Spinal cord (tissue), 10 donors: ENCODE data around the gene CNTN2. TPM values are rescaled to one million over a fixed set of nuclear protein-coding genes. Genes with fewer than 3 reads are reported as not detected.

Experiments
- DNase-seq, 6 donors: peaks; one replicate each; pipeline versions ENCODE4 v3.0.0 to v3.0.0-alpha.2; 2013 to 2015; ENCODE audit warnings: low spot score in 6 of 6, low read depth in 4 of 6
- H3K27ac ChIP-seq: one replicate; pipeline ENCODE4 v1.5.1; 2013; ENCODE audit warnings: low read depth, low read length, control low read depth
- H3K27me3 ChIP-seq: one replicate; pipeline ENCODE4 v1.6.1; 2013; ENCODE audit warnings: low read length; ENCODE audit not compliant: control insufficient read depth, insufficient read depth
- H3K36me3 ChIP-seq: one replicate; pipeline ENCODE4 v1.6.1; 2013; ENCODE audit warnings: low read length; ENCODE audit not compliant: control insufficient read depth, insufficient read depth
- H3K4me1 ChIP-seq: one replicate; pipeline ENCODE4 v1.6.1; 2013; ENCODE audit warnings: low read length; ENCODE audit not compliant: control insufficient read depth, insufficient read depth
- H3K4me3 ChIP-seq: one replicate; pipeline ENCODE4 v1.5.1; 2013; ENCODE audit warnings: low read depth, low read length, control low read depth
- H3K9me3 ChIP-seq: one replicate; pipeline ENCODE4 v1.6.1; 2013; ENCODE audit warnings: low read length; ENCODE audit not compliant: control insufficient read depth, insufficient read depth
- WGBS: methylation state at CpG from one replicate; pipeline ENCODE4 v1.1.5; 2013; ENCODE audit warnings: missing lambda C conversion rate; ENCODE audit not compliant: insufficient coverage; 5-methylcytosine and 5-hydroxymethylcytosine counted together
- polyA plus RNA-seq, 2 donors: library from polyadenylated mRNA; unstranded; fragments of 120-200 nt; gene quantifications; one replicate each; pipeline ENCODE4 v1.2.1, GENCODE V29; 2013; ENCODE audit not compliant: insufficient read length in 2 of 2
- total RNA-seq, 2 donors: library from RNA; depleted of rRNA in 1 of 2; stranded (reverse); fragments of 120-200 nt in 1 of 2; fragments of >200 nt in 1 of 2; gene quantifications; one replicate each; pipeline versions ENCODE4 v1.2.3 to v1.2.4, GENCODE V29; 2013 to 2014
- donor health status: healthy.

The CNTN2 gene
- total and polyA plus RNA-seq, 4 donors = 16.1 to 48.3 (median 41.3) TPM

DNA sequence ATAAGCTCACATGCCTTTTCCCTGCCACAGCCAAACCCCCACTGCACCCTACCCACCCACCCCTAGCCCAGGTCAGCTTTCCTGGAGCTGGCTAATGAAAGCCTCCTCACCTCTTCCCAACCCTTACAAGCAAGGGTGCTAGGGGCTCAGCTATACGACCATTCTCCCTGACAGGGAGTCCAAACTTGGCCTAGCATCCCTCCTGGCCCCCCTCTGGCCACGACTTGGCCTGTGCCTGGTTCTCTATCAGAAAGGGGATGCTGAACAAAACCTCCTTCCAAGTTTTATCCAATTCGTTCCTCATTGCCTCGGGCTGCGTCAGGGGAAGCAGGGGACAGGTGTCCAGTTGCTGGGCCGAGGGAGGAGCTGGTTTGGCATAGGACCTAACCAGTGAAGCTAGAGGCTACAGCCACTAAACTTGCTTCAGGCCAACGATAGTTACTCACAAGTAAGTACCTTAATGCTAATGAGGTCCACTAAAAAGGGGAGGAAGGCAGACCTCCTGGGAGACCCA lies 32.7 kb downstream of the CNTN2 start:
- no peak overlapping the region for H3K4me3 ChIP-seq
- H3K9me3 ChIP-seq = no peaks in the 10 kb centered on the region
- 51% methylated on average over 4 of the region's 7 CpGs for WGBS
- no peaks in the 10 kb centered on the region for H3K27me3 ChIP-seq
- peaks cover 26% of the 10 kb centered on the region for H3K36me3 ChIP-seq
- no peak overlapping the region for H3K27ac ChIP-seq
- DNase-seq = no peak
- H3K4me1 ChIP-seq = peaks cover 8% of the 10 kb centered on the region

GRCh38 chr1:205076245-205076761 lies 33.3 kb downstream of the CNTN2 start:
- Histone ChIP-seq H3K9me3 (no peaks in the 10 kb centered on the region), H3K4me3 (no peak overlapping the region), H3K27ac (no peak overlapping the region), H3K27me3 (no peaks in the 10 kb centered on the region), H3K4me1 (peaks cover 8% of the 10 kb centered on the region), H3K36me3 (peaks cover 26% of the 10 kb centered on the region)
- DNase-seq = no peak
- WGBS = no CpG with 5 or more reads among the region's 4 CpGs

DNA sequence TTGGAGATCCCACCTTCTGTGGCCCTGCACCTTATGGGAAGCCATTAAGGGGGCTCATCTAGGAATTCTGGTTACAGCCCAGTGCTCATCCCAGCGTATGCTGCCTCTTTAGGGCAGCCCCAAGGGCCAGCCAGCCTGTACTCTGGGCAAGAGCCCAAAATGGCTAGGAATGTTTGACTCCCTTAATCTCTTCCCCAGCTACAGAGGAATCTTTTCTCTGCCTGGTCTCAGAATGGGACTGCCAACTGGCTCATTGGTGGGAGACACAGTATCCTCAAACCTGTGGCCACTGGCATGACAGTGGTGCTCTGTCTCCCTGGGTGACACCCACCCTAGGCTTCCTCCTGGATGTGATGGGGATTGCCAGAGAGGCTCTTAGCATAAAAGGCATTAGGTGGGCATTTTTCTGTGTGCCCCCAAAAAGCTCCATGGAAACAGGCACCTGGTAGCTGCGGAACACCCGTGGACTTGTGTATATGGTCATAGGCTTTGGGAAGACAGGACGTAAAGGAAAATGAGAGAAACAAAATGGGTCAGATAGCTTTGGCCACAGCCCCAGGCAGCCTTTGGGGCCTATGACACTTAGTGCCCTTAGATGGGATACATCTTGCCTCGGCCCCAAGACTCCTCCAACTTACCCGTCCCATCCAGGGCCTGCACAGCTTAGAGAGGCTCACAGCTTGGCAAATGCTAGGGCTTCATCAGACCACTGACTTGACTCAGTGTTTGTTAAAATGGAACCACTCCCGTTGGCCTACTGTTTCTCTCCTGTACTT lies 34.3 kb downstream of the CNTN2 start:
- no peak overlapping the region for H3K27ac ChIP-seq
- H3K36me3 ChIP-seq = peaks cover 23% of the 10 kb centered on the region
- peaks cover 3% of the 10 kb centered on the region for H3K4me1 ChIP-seq
- H3K27me3 ChIP-seq = no peaks in the 10 kb centered on the region
- H3K4me3 ChIP-seq = no peak overlapping the region
- H3K9me3 ChIP-seq = no peaks in the 10 kb centered on the region
- no peak for DNase-seq
- WGBS = 86% methylated on average over 6 of the region's 7 CpGs

- Histone ChIP-seq H3K36me3 (peaks cover 21% of the 10 kb centered on the region), H3K9me3 (no peaks in the 10 kb centered on the region), H3K4me3 (no peak overlapping the region), H3K4me1 (peaks cover 3% of the 10 kb centered on the region), H3K27me3 (no peaks in the 10 kb centered on the region), H3K27ac (no peak overlapping the region)
- WGBS = no CpG with 5 or more reads among the region's 1 CpG
- no peak for DNase-seq
Measured at GRCh38 chr1:205077934-205078311, 34.9 kb downstream of the CNTN2 start.

DNA sequence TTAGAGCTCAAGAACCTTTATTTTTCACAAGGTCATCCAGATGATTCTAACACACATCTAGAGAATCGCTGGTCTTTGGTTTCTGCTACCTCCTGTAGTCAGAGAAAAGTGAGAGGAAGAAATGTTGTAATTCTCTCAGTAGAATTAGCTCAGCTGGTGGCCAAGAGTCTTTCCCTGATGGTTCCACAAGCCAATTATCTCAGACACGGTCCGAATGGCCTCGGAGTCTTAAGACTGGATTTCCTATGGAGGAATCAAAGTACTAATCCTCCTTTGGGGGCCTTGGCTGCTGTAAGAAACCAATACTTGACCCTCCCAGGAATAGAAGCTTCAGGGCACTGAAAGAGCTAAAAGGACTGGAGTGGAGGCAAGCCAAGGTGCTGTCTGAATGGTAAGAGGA lies 39.4 kb downstream of the CNTN2 start:
- WGBS = 82% methylated on average over 3 of the region's 4 CpGs
- H3K36me3 ChIP-seq = peaks cover 11% of the 10 kb centered on the region
- no peaks in the 10 kb centered on the region for H3K27me3 ChIP-seq
- H3K4me3 ChIP-seq = no peak overlapping the region
- H3K9me3 ChIP-seq = no peaks in the 10 kb centered on the region
- H3K4me1 ChIP-seq = no peaks in the 10 kb centered on the region
- DNase-seq = no peak
- H3K27ac ChIP-seq = no peak overlapping the region

GRCh38 chr1:205084360-205084759 lies 41.3 kb downstream of the CNTN2 start, which contains the start of gene TMEM81:
Gene TMEM81, minus strand, starts transcription at chr1:205084460. Its CDS starts 140 bp downstream, at chr1:205084320.
- no CpG with 5 or more reads among the region's 2 CpGs for WGBS
- no peaks in the 10 kb centered on the region for H3K27me3 ChIP-seq

GRCh38 chr1:205088341-205088740 lies 45.3 kb downstream of the CNTN2 start:
- Histone ChIP-seq H3K36me3 (peaks cover 25% of the 10 kb centered on the region), H3K4me3 (no peak overlapping the region), H3K27me3 (no peaks in the 10 kb centered on the region), H3K4me1 (no peaks in the 10 kb centered on the region), H3K27ac (no peak overlapping the region), H3K9me3 (no peaks in the 10 kb centered on the region)
- no peak for DNase-seq
- WGBS = no CpG with 5 or more reads among the region's 3 CpGs

More at GRCh38 chr1:205084360-205084759, 41.3 kb downstream of the CNTN2 start, which contains the start of gene TMEM81:
- no peak for DNase-seq
- Histone ChIP-seq H3K36me3 (peaks cover 16% of the 10 kb centered on the region), H3K4me3 (no peak within 1 kb of the TSS), H3K27ac (no peak within 1 kb of the TSS), H3K9me3 (no peaks in the 10 kb centered on the region), H3K4me1 (no peaks in the 10 kb centered on the region)

DNA sequence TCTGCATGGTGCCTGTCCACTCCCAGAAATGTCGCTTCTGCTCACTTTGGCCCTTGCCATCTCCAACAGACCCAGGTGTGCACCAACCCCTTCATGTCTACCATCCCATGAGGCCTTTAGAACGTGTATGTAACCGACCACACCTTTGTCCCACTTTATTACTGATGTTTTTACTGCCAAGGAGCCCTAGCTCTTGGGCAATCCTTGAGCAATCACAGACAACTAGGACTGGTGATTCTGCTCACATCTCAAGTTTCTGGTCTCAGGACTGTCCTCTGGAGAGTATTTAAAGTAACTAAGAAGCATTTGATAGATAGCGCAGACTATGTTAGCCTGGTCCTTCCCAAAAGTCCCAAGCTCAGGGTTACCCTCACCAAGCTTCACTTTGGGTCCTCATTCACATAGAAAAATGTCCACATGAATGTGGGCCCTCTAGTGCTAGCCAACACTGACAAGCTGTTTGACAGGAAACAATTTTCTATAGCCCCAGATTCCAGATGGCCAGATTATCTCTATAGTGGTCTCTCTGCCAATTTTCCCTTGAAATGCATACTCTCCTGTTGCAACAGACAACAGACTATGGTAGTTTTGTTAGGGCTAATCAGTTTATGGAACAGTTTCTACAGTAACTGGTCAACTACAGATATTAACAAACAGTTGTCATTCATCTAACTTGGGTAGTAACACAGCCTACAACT lies 48.2 kb downstream of the CNTN2 start:
- Histone ChIP-seq H3K27me3 (no peaks in the 10 kb centered on the region), H3K27ac (no peak overlapping the region), H3K36me3 (peaks cover 27% of the 10 kb centered on the region), H3K9me3 (no peaks in the 10 kb centered on the region), H3K4me1 (no peaks in the 10 kb centered on the region), H3K4me3 (no peak overlapping the region)
- WGBS = 95% methylated on average over 3 of the region's 4 CpGs
- peak in 1 of 6 donors; percentile 57 for DNase-seq

- Histone ChIP-seq H3K9me3 (no peaks in the 10 kb centered on the region), H3K4me1 (no peaks in the 10 kb centered on the region), H3K4me3 (no peak overlapping the region), H3K27me3 (no peaks in the 10 kb centered on the region), H3K27ac (no peak overlapping the region), H3K36me3 (peaks cover 35% of the 10 kb centered on the region)
- DNase-seq = no peak
Measured at GRCh38 chr1:205095422-205095821, 52.4 kb downstream of the CNTN2 start.
